GM12878 (cell line): Measurements from ENCODE around the gene ELK3. TPM values are rescaled to one million over a fixed set of nuclear protein-coding genes. Genes with fewer than 3 reads are reported as not detected.

Experiments used
- ATAC-seq: fragments of 200-7000 bp; cut with Tn5 transposase; 3 replicates; pipeline ENCODE4 v1.9.1; 2020; ENCODE audit warnings: mild to moderate bottlenecking, moderate library complexity
- BruUV-seq: library from RNA; stranded (reverse); fragments of 400-500 nt; replicated peaks from 2 replicates; lab custom pipeline; 2021; lab: Mats Ljungman, UMichigan
- CTCF ChIA-PET: fragments of 300-600 bp; sonication (Branson Sonifier 250); formaldehyde crosslinking; extraction: SDS; loops from one replicate; lab custom pipeline; 2021; ENCODE audit warnings: inconsistent platforms; lab: Yijun Ruan, JAX
- POLR2A ChIA-PET: fragments of 350-600 bp; formaldehyde crosslinking; extraction: SDS; loops from one replicate; lab custom pipeline; 2021; ENCODE audit warnings: inconsistent platforms; lab: Charles Lee
- RAD21 ChIA-PET: fragments of 300-600 bp; sonication (Branson Sonifier 250); formaldehyde crosslinking; loops from one replicate; lab custom pipeline; 2023; ENCODE audit warnings: antibody characterized with exemption; ENCODE audit not compliant: unreplicated experiment; lab: Charles Lee
- SMC1A ChIA-PET: fragments of 300-600 bp; sonication (Branson Sonifier 250); formaldehyde crosslinking; loops from one replicate; lab custom pipeline; 2023; ENCODE audit not compliant: unreplicated experiment, uncharacterized antibody; lab: Charles Lee
- DNase-seq: peaks from one replicate; pipeline ENCODE4 v3.0.0-alpha.2; 2011; ENCODE audit warnings: low read depth, low spot score
- FAIRE-seq: peaks from 3 replicates; lab custom pipeline; 2011; peaks lifted over from hg19 to GRCh38; lab: Jason Lieb, UNC
- H2AFZ ChIP-seq: 2 replicates; pipeline ENCODE4 v1.6.0; 2011; ENCODE audit warnings: low read depth, low read length, control low read depth; ENCODE audit not compliant: control insufficient read depth
- H3K27ac ChIP-seq: 2 replicates; pipeline ENCODE4 v1.5.1; 2011; ENCODE audit warnings: control low read depth; ENCODE audit not compliant: control insufficient read depth, insufficient read depth
- H3K27me3 ChIP-seq, 2 experiments: replicated peaks in 1 of 2; 2 replicates each; pipeline versions ENCODE4 v1.6.0 to v1.6.1; 2011; ENCODE audit warnings: low read length in 1 of 2; ENCODE audit not compliant: control insufficient read depth in 2 of 2, insufficient read depth in 2 of 2
- H3K36me3 ChIP-seq, 2 experiments: 2 replicates each; pipeline ENCODE4 v1.5.1; 2011; ENCODE audit warnings: low read length in 1 of 2; ENCODE audit not compliant: control insufficient read depth in 2 of 2, insufficient read depth in 2 of 2
- H3K4me1 ChIP-seq: 2 replicates; pipeline ENCODE4 v1.6.1; 2011; ENCODE audit warnings: mild to moderate bottlenecking, low read length, moderate library complexity, mixed read lengths; ENCODE audit not compliant: control insufficient read depth, insufficient read depth
- H3K4me2 ChIP-seq: 2 replicates; pipeline ENCODE4 v1.6.0; 2011; ENCODE audit warnings: control low read depth; ENCODE audit not compliant: control insufficient read depth, insufficient read depth
- H3K4me3 ChIP-seq: fragments of 200-600 bp; sonication (generic); 2 replicates; pipeline ENCODE4 v1.5.1; 2016
- H3K79me2 ChIP-seq: 2 replicates; pipeline ENCODE4 v1.6.0; 2011; ENCODE audit warnings: low read length; ENCODE audit not compliant: control insufficient read depth, insufficient read depth
- H3K9ac ChIP-seq: 2 replicates; pipeline ENCODE4 v1.8.0; 2011; ENCODE audit warnings: low read length, control low read depth, mixed read lengths; ENCODE audit not compliant: control insufficient read depth, insufficient read depth
- H3K9me3 ChIP-seq: replicated peaks from 3 replicates; pipeline ENCODE4 v1.5.1; 2011; ENCODE audit warnings: mild to moderate bottlenecking, low read length; ENCODE audit not compliant: control insufficient read depth, insufficient read depth
- H4K20me1 ChIP-seq: 2 replicates; pipeline ENCODE4 v1.6.0; 2011; ENCODE audit not compliant: control insufficient read depth, insufficient read depth
- BCL11A ChIP-seq: IDR thresholded peaks from 2 replicates; pipeline ENCODE4 v1.6.1; 2011; ENCODE audit warnings: low read depth, low read length
- CHD4 ChIP-seq: fragments of 200-600 bp; sonication (generic); IDR thresholded peaks from 2 replicates; pipeline ENCODE4 v1.6.1; 2016; ENCODE audit warnings: mild to moderate bottlenecking
- IKZF1 ChIP-seq: fragments of 450-650 bp; conservative IDR thresholded peaks from 2 replicates; pipeline ENCODE4 v1.6.1; 2017; ENCODE audit warnings: antibody characterized with exemption, mild to moderate bottlenecking
- IKZF2 ChIP-seq, 2 experiments: fragments of 450-650 bp; IDR thresholded peaks; 2 replicates each; pipeline ENCODE4 v1.6.1; 2017; ENCODE audit warnings: mild to moderate bottlenecking in 2 of 2, moderate library complexity in 2 of 2
- MTA2 ChIP-seq: fragments of 450-650 bp; IDR thresholded peaks from 2 replicates; pipeline ENCODE4 v1.6.1; 2016; ENCODE audit warnings: low read depth, mild to moderate bottlenecking, moderate library complexity
- NFYA ChIP-seq: IDR thresholded peaks from 2 replicates; pipeline ENCODE4 v1.6.1; 2011; ENCODE audit warnings: low read depth, mild to moderate bottlenecking, low read length, improper control_type of control experiment, borderline replicate concordance
- PAX5 ChIP-seq: IDR thresholded peaks from 2 replicates; pipeline ENCODE4 v1.6.1; 2011; ENCODE audit warnings: low read depth, low read length, borderline replicate concordance
- RELA ChIP-seq: fragments of 450-650 bp; IDR thresholded peaks from 2 replicates; pipeline ENCODE4 v1.8.0; 2014; ENCODE audit warnings: borderline replicate concordance; ENCODE audit not compliant: partially characterized antibody
- SREBF2 ChIP-seq: IDR thresholded peaks from 2 replicates; pipeline ENCODE4 v1.6.1; 2012; ENCODE audit warnings: mild to moderate bottlenecking, low read length
- TARDBP ChIP-seq: IDR thresholded peaks from 2 replicates; pipeline ENCODE4 v1.6.1; 2016; ENCODE audit warnings: borderline replicate concordance
- YBX1 ChIP-seq: fragments of 450-650 bp; IDR thresholded peaks from 2 replicates; pipeline ENCODE4 v1.6.1; 2016; ENCODE audit warnings: antibody characterized with exemption
- ZNF274 ChIP-seq: IDR thresholded peaks from one replicate; pipeline ENCODE4 v1.8.0; 2011; ENCODE audit not compliant: insufficient read length, insufficient read depth
- ZNF687 ChIP-seq: fragments of 450-650 bp; IDR thresholded peaks from 2 replicates; pipeline ENCODE4 v1.6.1; 2017; ENCODE audit warnings: mild to moderate bottlenecking, moderate library complexity
- ZSCAN29 ChIP-seq: fragments of 450-650 bp; IDR thresholded peaks from 2 replicates; pipeline ENCODE4 v1.6.1; 2017; ENCODE audit warnings: mild to moderate bottlenecking, moderate library complexity
- WGBS: methylation state at CpG from one replicate; pipeline ENCODE4 v1.1.6; 2016; ENCODE audit warnings: low lambda C conversion rate; ENCODE audit not compliant: insufficient replicate concordance, insufficient coverage; ENCODE audit errors: missing lambda C conversion rate; 5-methylcytosine and 5-hydroxymethylcytosine counted together
- in situ Hi-C: fragments of 300-500 bp; cut with MboI; formaldehyde crosslinking; loops from 9 replicates; pipeline ENCODE4 v1.14.3; 2018; ENCODE audit warnings: mixed read lengths
- intact Hi-C: fragments of 100-400 bp; cut with micrococcal nuclease; formaldehyde crosslinking; loops from one replicate; pipeline ENCODE4 v1.14.2; 2022; ENCODE audit not compliant: unreplicated experiment
- polyA plus RNA-seq, 11 experiments: library from polyadenylated mRNA; depleted of rRNA in 4 of 11; unstranded in 6 of 11; stranded (reverse) in 5 of 11; fragments of >200 nt; fragmentation: Nextera tagmentation in 4 of 11; fragmentation: Illumina TruSeq in 1 of 11; extraction: Ambion mirVana in 4 of 11; extraction: Trizol in 1 of 11; gene quantifications; 1 replicate in 1 of 11; 2 replicates in 10 of 11; pipeline versions ENCODE4 v1.2.1 to v1.2.3, GENCODE V29; 2011 to 2016; ENCODE audit warnings: inconsistent platforms in 2 of 11, missing spikeins in 2 of 11, low read depth in 1 of 11
- total RNA-seq, 4 experiments: library from RNA; depleted of rRNA in 3 of 4; stranded (reverse); fragments of >200 nt in 3 of 4; fragmentation: Illumina TruSeq in 1 of 4; extraction: Trizol in 1 of 4; gene quantifications; 2 replicates each; pipeline versions ENCODE4 v1.2.1 to v1.2.3, GENCODE V29; 2013 to 2021
- TF ChIP-seq, protein P1 (sequence below): fragments of 450-650 bp; IDR thresholded peaks from 2 replicates; pipeline ENCODE4 v1.6.1; 2017; ENCODE audit warnings: borderline replicate concordance

The ELK3 gene
- total and polyA plus RNA-seq, 10 of the 15 experiments (the other 5 are each of a cell fraction or from before 2014, with no cell fraction given) = 0.37 to 4.8 (median 0.88) TPM

GRCh38 chr12:96234591-96235483 is 40.7 kb downstream of the ELK3 start:
- H3K27me3 ChIP-seq = no peaks in the 10 kb centered on the region
- 82% methylated on average over 21 of the region's 22 CpGs for WGBS
- no peak for ATAC-seq

More at GRCh38 chr12:96234591-96235483, 40.7 kb downstream of the ELK3 start:
- intact Hi-C loops (no loop called here), in situ Hi-C loops (no loop called here)
- peaks cover 0 to 2% of the 10 kb centered on the region in 2 experiments; a peak in 2 of 4 replicates for H3K36me3 ChIP-seq
- no peak overlapping the region for H3K4me3 ChIP-seq
- TF ChIP-seq ZNF687 (no peak), ZNF274 (no peak), NFYA (no peak), YBX1 (no peak), ZSCAN29 (no peak), BCL11A (no peak), CHD4 (no peak), SREBF2 (no peak), RELA (no peak), TARDBP (no peak), IKZF2 (IDR thresholded peaks at IDR 0.05) (no peak), PAX5 (no peak), MTA2 (no peak), IKZF1 (no peak)
- TF ChIP-seq, protein P1, sequence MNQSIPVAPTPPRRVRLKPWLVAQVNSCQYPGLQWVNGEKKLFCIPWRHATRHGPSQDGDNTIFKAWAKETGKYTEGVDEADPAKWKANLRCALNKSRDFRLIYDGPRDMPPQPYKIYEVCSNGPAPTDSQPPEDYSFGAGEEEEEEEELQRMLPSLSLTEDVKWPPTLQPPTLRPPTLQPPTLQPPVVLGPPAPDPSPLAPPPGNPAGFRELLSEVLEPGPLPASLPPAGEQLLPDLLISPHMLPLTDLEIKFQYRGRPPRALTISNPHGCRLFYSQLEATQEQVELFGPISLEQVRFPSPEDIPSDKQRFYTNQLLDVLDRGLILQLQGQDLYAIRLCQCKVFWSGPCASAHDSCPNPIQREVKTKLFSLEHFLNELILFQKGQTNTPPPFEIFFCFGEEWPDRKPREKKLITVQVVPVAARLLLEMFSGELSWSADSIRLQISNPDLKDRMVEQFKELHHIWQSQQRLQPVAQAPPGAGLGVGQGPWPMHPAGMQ = no peak
- ChIA-PET RAD21 (no interaction called here), POLR2A (interaction anchor here (0.6 kb wide), 1 partner anchor 20 kb away, joined by 4 read pairs; no protein-coding TSS in a partner anchor), CTCF (interaction anchor here (0.6 kb wide), 1 partner anchor 165 kb away, joined by 3 read pairs; no protein-coding TSS in a partner anchor), SMC1A (interaction anchor here (1.5 kb wide), 1 partner anchor 19 kb away, joined by 4 read pairs; no protein-coding TSS in a partner anchor)
- BruUV-seq = no TSS peak
- no peak overlapping the region for H3K9ac ChIP-seq
- no peak overlapping the region for H3K27ac ChIP-seq
- no peaks in the 10 kb centered on the region for H3K79me2 ChIP-seq
- no peak overlapping the region for H2AFZ ChIP-seq
- H3K9me3 ChIP-seq = no peaks in the 10 kb centered on the region
- DNase-seq (no peak), FAIRE-seq (no peak)
- H3K4me1 ChIP-seq = no peaks in the 10 kb centered on the region
- H3K4me2 ChIP-seq = no peak overlapping the region
- no peaks in the 10 kb centered on the region for H4K20me1 ChIP-seq
